Nephron progenitor cell (in vitro differentiated cells): ENCODE results near the gene DNAJB1.

Source experiments
- DNase-seq: peaks from one replicate; pipeline ENCODE4 v3.0.0; 2021
- H3K27ac Mint-ChIP-seq: 2 replicates; pipeline ENCODE4 v1.8.0; 2021; ENCODE audit warnings: mild to moderate bottlenecking, moderate library complexity, mixed read lengths
- H3K27me3 Mint-ChIP-seq: 2 replicates; pipeline ENCODE4 v1.8.0; 2021; ENCODE audit warnings: mild to moderate bottlenecking, low read depth, mixed read lengths; ENCODE audit not compliant: poor library complexity
- H3K36me3 Mint-ChIP-seq: 2 replicates; pipeline ENCODE4 v1.8.0; 2021; ENCODE audit warnings: low read depth, mixed read lengths
- H3K4me1 Mint-ChIP-seq: 2 replicates; pipeline ENCODE4 v1.8.0; 2021; ENCODE audit warnings: mixed read lengths
- H3K4me3 Mint-ChIP-seq: 2 replicates; pipeline ENCODE4 v1.8.0; 2021; ENCODE audit warnings: mild to moderate bottlenecking, moderate library complexity, mixed read lengths
- H3K9me3 Mint-ChIP-seq: 2 replicates; pipeline ENCODE4 v1.8.0; 2021; ENCODE audit warnings: mild to moderate bottlenecking, moderate library complexity, mixed read lengths
- CTCF ChIP-seq: fragments of 200-600 bp; sonication (generic); IDR thresholded peaks from 2 replicates; pipeline ENCODE4 v1.5.0; 2021; ENCODE audit warnings: antibody characterized with exemption

DNAJB1 gene

GRCh38 chr19:14563989-14564651 lies 45.9 kb upstream of the DNAJB1 start:
- H3K4me1 Mint-ChIP-seq = peaks cover 20% of the 10 kb centered on the region
- peak; percentile 48 for DNase-seq

GRCh38 chr19:14563590-14563926 lies 45.4 kb upstream of the DNAJB1 start:
- no peak overlapping the region for H3K27ac Mint-ChIP-seq
- H3K4me3 Mint-ChIP-seq = no peak overlapping the region
- H3K27me3 Mint-ChIP-seq = no peaks in the 10 kb centered on the region
- no peak for DNase-seq
- H3K4me1 Mint-ChIP-seq = peaks cover 25% of the 10 kb centered on the region
- TF ChIP-seq CTCF = no peak
- H3K36me3 Mint-ChIP-seq = peaks cover 8% of the 10 kb centered on the region
- no peaks in the 10 kb centered on the region for H3K9me3 Mint-ChIP-seq

More at GRCh38 chr19:14563989-14564651, 45.9 kb upstream of the DNAJB1 start:
- no peaks in the 10 kb centered on the region for H3K27me3 Mint-ChIP-seq
- no peak overlapping the region for H3K4me3 Mint-ChIP-seq
- no peak for TF ChIP-seq CTCF
- H3K36me3 Mint-ChIP-seq = peaks cover 9% of the 10 kb centered on the region
- H3K27ac Mint-ChIP-seq = no peak overlapping the region
- H3K9me3 Mint-ChIP-seq = no peaks in the 10 kb centered on the region

GRCh38 chr19:14562660-14563589 lies 44.7 kb upstream of the DNAJB1 start:
- H3K27ac Mint-ChIP-seq = no peak overlapping the region
- peaks cover 31% of the 10 kb centered on the region for H3K4me1 Mint-ChIP-seq
- H3K9me3 Mint-ChIP-seq = no peaks in the 10 kb centered on the region
- H3K36me3 Mint-ChIP-seq = peaks cover 4% of the 10 kb centered on the region
- no peak for TF ChIP-seq CTCF
- no peaks in the 10 kb centered on the region for H3K27me3 Mint-ChIP-seq
- DNase-seq = no peak
- H3K4me3 Mint-ChIP-seq = no peak overlapping the region

- Mint-ChIP-seq H3K27ac (peak overlapping the region; percentile 98), H3K27me3 (no peaks in the 10 kb centered on the region), H3K9me3 (no peaks in the 10 kb centered on the region), H3K36me3 (peaks cover 4% of the 10 kb centered on the region), H3K4me3 (no peak overlapping the region), H3K4me1 (peaks cover 31% of the 10 kb centered on the region)
- no peak for DNase-seq
- TF ChIP-seq CTCF = no peak
Measured at GRCh38 chr19:14561847-14562351, 43.7 kb upstream of the DNAJB1 start.

- no peak for DNase-seq
- Mint-ChIP-seq H3K9me3 (no peaks in the 10 kb centered on the region), H3K27ac (no peak overlapping the region), H3K27me3 (no peaks in the 10 kb centered on the region), H3K4me1 (peaks cover 38% of the 10 kb centered on the region), H3K4me3 (no peak overlapping the region), H3K36me3 (peaks cover 4% of the 10 kb centered on the region)
- TF ChIP-seq CTCF = no peak
Measured at GRCh38 chr19:14561249-14561648, 43.1 kb upstream of the DNAJB1 start.
